Measurements from ENCODE around the gene TECPR2.

TECPR2 gene

GRCh38 chr14:102325791-102326345, 36.9 kb upstream of the TECPR2 start:
- TF ChIP-seq SIN3A (IDR thresholded peaks at IDR 0.05; ENCODE audit: borderline replicate concordance, insufficient read depth, low read length) (no peak), REST (IDR thresholded peaks at IDR 0.05; ENCODE audit: insufficient read depth in 1 of 2, low read depth in 2 of 2, low read length in 2 of 2) (no peak), FOXP2 (optimal IDR thresholded peaks at IDR 0.05; ENCODE audit: borderline replicate concordance, extremely low read depth, extremely low read length, insufficient read depth) (no peak), TAF1 (IDR thresholded peaks at IDR 0.05; ENCODE audit: borderline replicate concordance, insufficient read depth, low read length) (no peak), POLR2AphosphoS5 (IDR thresholded peaks at IDR 0.05; ENCODE audit: low read depth, low read length) (no peak)

GRCh38 chr14:102326583-102326982, 36.2 kb upstream of the TECPR2 start:
- no peak for TF ChIP-seq FOXP2 (optimal IDR thresholded peaks at IDR 0.05; ENCODE audit: borderline replicate concordance, extremely low read depth, extremely low read length, insufficient read depth)
- no peak for TF ChIP-seq REST (IDR thresholded peaks at IDR 0.05; ENCODE audit: insufficient read depth in 1 of 2, low read depth in 2 of 2, low read length in 2 of 2)
- TF ChIP-seq TAF1 (IDR thresholded peaks at IDR 0.05; ENCODE audit: borderline replicate concordance, insufficient read depth, low read length): no peak
- TF ChIP-seq POLR2AphosphoS5 (IDR thresholded peaks at IDR 0.05; ENCODE audit: low read depth, low read length): no peak
- no peak for TF ChIP-seq SIN3A (IDR thresholded peaks at IDR 0.05; ENCODE audit: borderline replicate concordance, insufficient read depth, low read length)

GRCh38 chr14:102330806-102331205, 31.9 kb upstream of the TECPR2 start:
- no peak for TF ChIP-seq POLR2AphosphoS5 (IDR thresholded peaks at IDR 0.05; ENCODE audit: low read depth, low read length)
- no peak for TF ChIP-seq TAF1 (IDR thresholded peaks at IDR 0.05; ENCODE audit: borderline replicate concordance, insufficient read depth, low read length)
- no peak for TF ChIP-seq SIN3A (IDR thresholded peaks at IDR 0.05; ENCODE audit: borderline replicate concordance, insufficient read depth, low read length)
- TF ChIP-seq REST (IDR thresholded peaks at IDR 0.05; ENCODE audit: insufficient read depth in 1 of 2, low read depth in 2 of 2, low read length in 2 of 2): no peak
- TF ChIP-seq FOXP2 (optimal IDR thresholded peaks at IDR 0.05; ENCODE audit: borderline replicate concordance, extremely low read depth, extremely low read length, insufficient read depth): no peak

DNA sequence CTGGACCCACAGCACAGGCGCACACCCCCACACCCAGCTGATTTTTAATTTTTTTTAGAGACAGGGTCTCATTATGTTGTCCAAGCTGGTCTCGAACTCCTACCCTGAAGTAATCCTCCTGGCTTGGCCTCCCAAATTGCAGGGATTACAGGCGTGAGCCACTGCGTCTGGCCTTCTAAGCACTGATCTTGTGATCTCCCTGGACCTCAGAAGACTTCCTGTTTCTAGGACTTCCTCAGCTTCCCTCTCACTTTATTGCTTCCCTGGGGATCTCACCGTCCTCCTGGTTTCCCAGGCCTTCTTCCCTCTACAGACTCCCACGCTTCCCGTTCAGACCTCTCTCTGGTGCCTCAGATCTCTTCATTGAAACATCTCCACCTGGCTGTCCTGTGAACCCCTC, 29.4 kb upstream of the TECPR2 start:
- TF ChIP-seq POLR2AphosphoS5 (IDR thresholded peaks at IDR 0.05; ENCODE audit: low read depth, low read length): no peak
- TF ChIP-seq SIN3A (IDR thresholded peaks at IDR 0.05; ENCODE audit: borderline replicate concordance, insufficient read depth, low read length): no peak

- no peak for TF ChIP-seq POLR2AphosphoS5 (IDR thresholded peaks at IDR 0.05; ENCODE audit: low read depth, low read length)
Observed at GRCh38 chr14:102333795-102334705, 28.7 kb upstream of the TECPR2 start.

DNA sequence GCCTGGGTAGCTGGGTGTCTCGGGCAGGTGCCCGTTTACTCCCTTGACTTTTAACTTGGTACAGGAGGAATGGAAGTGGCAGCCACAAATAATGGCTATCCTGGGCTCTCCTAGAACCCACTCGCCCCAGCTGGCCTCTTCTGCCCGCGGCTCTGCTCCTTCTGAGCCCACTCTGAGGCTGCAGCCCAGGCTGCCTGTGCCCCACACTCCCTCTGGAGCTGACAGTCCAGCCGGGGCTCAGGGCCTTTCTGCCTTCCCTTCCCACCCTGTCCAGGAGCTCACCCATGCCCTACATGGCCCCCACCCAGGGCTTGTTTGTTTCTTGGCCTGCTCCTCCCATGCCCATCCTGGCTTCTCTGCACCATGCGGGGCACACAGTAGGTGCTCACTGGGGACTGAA, 27.6 kb upstream of the TECPR2 start:
- no peak for TF ChIP-seq POLR2AphosphoS5 (IDR thresholded peaks at IDR 0.05; ENCODE audit: low read depth, low read length)
- no peak for TF ChIP-seq REST (IDR thresholded peaks at IDR 0.05; ENCODE audit: insufficient read depth in 1 of 2, low read depth in 2 of 2, low read length in 2 of 2)
- TF ChIP-seq SIN3A (IDR thresholded peaks at IDR 0.05; ENCODE audit: borderline replicate concordance, insufficient read depth, low read length): no peak
- no peak for TF ChIP-seq TAF1 (IDR thresholded peaks at IDR 0.05; ENCODE audit: borderline replicate concordance, insufficient read depth, low read length)
